Left kidney (tissue), 8 donors: ENCODE measurements around the gene BEST2. TPM values are rescaled to one million over a fixed set of nuclear protein-coding genes. Genes with fewer than 3 reads are reported as not detected.
"Not testable (repeated sequence)": the region's sequence is repeated elsewhere in the genome, so short reads cannot be mapped to it uniquely, and the experiment has no call there.

Source experiments
- DNase-seq: peaks from one replicate; pipeline ENCODE4 v3.0.0-alpha.2; 2013
- long read RNA-seq, 8 donors: transcript quantifications; one replicate each; lab custom pipeline, GENCODE V29; 2026
- polyA plus RNA-seq: library from polyadenylated mRNA; unstranded; fragments of 120-200 nt; gene quantifications from one replicate; pipeline ENCODE4 v1.2.1, GENCODE V29; 2013; ENCODE audit not compliant: insufficient read length

The BEST2 gene
- 0.23 TPM for polyA plus RNA-seq
- long read RNA-seq, donor 1, result 0 reads
- long read RNA-seq, donor 2, result 0 reads
- long read RNA-seq, donor 3, partial matches to known transcripts, result 16 of 16 reads
- long read RNA-seq, donor 3, other reads (novel, unspliced or antisense), result 0 of 16 reads
- long read RNA-seq, donor 4, result 0 reads
- long read RNA-seq, donor 5, result 0 reads
- long read RNA-seq, donor 6, result 0 reads
- long read RNA-seq, donor 7, result 0 reads
- long read RNA-seq, donor 8, result 0 reads

DNA sequence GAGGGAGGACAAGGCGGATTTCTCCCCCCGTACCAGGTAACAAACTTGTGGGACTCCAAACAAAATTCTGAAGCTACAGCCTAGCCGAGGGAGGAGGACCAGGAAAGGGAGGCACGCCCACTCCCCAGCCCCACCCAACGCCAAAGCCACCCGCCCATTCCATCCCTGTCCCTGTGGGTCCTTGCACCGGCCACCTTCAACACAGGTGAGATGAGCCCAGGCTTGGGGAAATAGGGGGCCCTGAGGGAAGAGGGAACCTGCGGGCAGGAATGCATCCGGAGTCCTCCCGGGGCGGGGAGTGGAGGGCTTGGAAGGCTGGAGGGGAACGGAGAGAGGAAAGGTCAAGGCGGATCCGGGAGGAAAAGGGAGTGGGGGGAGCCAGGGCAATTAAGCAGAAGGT is at the start of gene BEST2:
Gene BEST2 (plus strand): TSS at position 157 of the 400 bp plus-strand sequence. CDS start 802 bp downstream, outside the sequence.
- DNase-seq, result no peak

DNA sequence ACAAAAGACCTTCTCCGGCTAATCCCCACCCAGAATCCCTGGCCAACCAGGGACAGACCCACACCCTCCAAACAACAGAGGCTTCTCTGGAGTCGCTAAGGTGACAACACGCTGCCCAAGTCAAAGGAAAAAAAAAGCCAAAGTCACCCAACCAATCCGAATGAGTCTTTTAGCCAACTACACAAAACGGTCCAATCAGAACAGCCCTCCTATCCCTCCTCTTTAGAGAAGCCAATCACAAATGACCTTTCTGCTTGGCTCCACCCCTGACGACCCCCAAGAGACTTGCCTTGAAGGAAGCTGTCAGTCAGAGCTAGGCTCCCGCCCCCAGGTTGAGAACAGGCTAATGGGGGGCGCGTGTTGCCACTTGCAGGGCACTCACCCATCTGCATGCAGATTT is 48.5 kb upstream of the BEST2 start:
- peak; percentile 15 for DNase-seq

DNA sequence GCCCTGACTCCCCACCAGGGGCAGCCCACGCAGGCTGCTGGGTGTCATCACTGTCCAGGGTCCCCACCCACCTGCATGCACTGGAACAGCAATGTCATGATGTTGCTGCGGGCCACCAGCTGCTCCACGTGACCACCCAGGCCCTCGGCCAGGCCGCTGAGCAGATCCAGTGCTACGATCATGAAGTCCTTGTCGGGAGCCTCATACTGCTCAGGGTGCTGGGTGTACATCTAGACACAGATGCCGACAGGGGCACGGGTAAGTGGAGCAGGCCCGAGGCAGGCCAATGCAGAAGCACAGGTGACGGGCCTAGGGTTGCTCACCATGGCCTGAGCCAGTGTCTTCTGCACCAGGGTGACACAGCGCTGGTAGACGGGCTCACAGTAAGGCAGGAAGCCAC is 46.4 kb upstream of the BEST2 start:
- DNase-seq, result no peak

DNA sequence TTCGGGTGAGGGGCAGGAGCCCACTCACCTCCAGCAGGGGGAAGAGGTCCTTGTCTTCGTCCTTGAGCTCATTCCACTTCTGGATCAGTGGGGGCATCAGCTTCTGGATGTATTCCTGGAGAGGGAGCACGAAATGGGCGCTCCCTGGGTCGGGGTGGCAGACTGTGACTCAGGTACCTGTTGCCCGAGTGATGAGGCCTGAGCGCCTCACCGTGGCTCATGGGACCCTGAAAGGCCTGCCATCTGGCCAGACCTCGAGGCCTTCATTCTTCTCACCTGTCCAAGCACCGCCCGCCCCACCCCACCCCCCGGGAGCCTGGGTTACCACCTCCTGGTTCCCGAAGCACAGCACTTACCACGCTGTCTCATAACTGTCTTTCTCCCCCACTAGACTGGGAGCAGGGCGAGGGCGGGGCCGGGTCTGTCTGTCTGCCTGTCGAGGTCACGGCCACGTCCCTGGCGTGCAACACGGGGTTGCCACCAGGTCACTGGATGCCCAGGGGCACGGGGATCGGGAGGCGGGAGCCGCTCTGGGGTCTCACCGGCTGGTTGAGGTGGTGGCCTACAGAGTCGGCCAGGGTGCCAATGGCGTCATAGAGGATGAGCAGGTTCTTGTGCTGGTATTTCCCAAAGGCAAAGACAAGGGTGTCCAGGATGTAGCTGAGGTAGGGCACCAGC is 45.8 kb upstream of the BEST2 start:
- no peak for DNase-seq

DNA sequence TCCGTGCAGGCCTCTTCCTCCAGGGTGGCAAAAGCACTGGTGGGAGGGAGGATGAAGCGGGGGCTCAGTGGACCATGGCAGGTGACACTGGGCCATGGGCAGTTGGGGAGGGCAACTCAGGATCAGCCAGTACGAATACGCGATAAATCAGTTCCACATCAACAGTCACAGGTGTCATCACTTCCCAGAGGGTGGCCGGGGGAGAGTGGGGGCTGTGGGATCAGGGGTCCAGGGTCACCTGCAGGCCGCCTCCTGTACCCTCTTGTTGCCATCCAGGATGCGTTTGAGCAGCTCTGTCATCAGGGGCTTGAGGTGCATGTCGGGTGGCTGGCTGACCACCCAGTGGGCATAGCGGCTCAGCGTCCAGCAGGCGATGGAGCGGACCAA is 45.3 kb upstream of the BEST2 start:
- DNase-seq, result no peak

DNA sequence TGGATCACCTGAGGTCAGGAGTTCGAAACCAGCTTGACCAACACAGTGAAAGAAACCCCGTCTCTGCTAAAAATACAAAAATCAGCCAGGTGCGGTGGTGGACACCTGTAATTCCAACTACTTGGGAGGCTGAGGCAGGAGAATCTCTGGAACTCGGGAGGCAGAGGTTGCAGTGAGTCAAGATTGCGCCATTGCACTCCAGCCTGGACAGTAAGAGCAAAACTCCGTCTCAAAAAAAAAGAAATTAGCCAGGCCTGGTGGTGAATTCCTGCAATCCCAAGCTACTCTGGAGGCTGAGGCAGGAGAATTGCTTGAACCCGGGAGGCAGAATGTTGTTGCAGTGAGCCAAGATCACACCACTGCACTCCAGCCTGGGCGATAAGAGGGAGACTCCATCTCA is 43.0 kb upstream of the BEST2 start:
- DNase-seq, result no peak

DNA sequence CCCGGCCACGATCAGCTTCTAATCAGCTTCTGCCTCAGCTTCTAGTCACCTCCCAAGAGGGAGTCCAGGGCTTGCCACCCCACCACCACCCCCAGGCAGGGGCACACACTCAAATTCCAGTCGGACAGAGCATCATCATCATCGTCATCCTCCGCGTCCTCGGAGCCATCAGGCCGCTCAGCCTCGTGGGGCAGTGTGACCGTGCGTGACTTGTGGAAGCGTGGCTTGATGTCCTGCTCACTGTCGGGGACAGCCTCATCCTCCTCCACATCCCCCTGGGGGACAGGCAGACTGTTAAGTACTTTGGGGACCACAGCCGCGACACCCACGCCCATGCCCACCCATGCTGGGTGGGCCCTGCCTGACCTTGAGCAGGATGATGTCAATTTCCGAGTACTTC is 40.4 kb upstream of the BEST2 start:
- no peak for DNase-seq

DNA sequence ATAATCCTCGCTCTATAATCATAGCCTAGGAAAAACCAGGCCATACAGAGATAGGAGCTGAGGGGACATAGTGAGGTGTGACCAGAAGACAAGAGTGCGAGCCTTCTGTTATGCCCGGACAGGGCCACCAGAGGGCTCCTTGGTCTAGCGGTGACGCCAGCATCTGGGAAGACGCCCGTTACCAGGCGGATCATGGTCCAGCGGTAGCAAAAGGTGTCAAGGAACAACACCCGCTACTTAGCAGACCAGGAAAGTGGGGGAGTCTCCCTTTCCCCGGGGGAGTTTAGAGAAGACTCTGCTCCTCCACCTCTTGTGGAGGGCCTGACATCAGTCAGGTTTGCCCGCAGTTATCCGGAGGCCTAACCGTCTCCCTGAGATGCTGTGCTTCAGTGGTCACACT is 39.5 kb upstream of the BEST2 start:
- DNase-seq, result not testable (repeated sequence)

DNA sequence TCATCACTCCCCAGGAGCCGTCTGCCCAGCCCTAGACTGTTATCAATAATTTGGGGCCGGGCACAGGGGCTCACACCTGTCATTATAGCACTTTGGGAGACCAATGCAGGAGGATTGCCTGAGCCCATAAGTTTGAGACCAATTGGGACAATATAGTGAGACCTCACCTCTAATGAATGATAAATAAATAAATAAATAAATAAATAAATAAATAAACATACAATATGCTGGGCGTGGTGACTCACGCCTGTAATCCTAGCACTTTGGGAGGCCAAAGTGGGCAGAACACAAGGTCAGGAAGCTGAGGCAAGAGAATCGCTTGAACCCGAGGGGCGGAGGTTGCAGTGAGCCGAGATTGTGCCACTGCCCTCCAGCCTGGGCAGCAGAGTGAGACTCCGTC is 38.3 kb upstream of the BEST2 start:
- not testable (repeated sequence) for DNase-seq

DNA sequence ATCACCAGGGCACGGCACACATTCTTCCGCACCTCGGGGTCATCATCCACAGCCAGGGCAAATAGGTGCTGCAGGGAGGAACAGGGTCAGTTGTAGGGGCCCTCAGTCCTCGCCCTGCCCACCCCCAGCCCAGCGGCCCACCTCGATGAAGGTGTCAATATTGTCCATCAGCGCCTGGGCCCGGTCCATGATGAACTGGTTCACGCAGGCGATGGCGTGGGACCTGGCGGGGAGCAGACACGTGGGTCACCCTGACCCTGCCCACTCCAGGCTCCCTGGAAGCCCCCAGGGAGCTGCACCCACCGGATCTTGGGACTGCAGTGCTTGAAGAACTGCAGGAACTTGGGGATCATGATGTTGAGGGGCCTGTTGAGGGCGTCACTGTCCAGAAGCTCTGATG is 36.5 kb upstream of the BEST2 start:
- no peak for DNase-seq

DNA sequence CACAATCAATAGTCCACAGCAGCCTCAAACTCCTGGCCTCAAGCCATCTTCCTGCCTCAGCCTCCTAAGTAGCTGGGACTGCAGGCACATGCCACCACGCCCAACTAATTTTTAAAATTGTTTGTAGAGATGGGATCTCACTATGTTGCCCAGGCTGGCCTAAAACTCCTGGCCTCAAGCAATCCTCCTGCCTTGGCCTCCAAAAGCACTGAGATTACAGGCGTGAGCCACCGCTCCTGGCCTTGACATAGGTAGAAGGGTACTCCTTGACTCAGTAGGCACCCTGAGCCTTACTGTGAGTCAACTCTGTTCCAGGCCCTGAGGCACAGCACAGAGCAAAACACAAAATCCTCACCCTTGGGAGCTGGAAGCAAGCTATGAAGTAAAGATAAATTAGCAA is 35.7 kb upstream of the BEST2 start:
- no peak for DNase-seq

DNA sequence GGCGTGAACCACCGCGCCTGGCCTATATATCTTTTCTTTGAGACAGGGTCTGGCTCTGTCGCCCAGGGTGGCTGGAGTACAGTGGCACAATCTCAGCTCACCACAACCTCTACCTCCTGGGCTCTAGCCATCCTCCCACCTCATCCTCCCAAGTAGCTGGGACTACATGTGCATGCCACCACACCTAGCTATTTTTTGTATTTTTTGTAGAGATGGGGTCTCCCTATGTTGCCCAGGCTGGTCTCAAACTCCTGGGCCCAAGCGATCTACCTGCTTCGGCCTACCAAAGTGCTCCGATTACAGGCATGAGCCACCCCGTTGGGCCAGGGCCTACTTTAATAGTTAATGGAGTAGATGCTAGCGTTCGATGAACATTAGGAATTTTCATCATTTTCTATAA is 31.3 kb upstream of the BEST2 start:
- DNase-seq, result no peak

DNA sequence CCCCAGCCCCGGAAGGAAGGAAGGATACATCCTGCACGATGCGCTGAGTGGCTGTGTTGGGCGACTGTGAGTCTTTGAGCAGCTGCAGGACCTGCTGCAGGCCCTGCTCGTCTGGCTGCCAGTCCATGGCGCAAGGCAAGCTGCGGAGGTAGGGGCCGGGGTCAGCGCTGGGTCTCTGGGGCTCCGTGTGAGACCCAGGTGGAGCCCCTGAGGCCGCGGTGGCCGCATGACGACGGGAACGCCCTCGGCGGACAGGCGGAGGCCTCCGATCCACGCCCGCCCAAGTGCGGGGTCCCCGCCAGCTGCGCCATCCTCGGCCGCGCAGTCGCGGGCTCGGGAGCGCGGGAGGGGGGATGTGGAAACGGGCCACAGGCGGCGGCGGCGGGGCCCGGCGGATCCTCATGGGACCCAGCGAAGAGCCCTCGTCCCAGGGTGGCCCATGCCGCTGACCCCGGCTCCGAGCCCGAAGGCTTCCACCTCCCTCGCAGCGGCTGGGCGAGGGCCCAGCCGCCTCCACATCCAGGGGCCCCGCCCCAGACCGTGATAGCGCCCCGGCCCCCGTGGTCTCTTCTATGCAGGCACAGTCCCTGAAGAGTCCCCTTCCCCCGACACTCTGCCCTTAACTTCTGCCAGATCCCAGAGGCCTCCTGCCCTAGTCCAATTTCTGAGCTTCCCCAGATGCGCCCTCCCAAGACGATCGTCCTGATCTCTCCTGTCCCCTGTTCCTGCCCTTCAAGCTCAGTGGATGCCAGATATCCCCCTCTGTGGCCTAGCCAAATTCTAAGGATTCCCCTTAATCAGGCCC is 30.5 kb upstream of the BEST2 start:
- DNase-seq, result no peak

DNA sequence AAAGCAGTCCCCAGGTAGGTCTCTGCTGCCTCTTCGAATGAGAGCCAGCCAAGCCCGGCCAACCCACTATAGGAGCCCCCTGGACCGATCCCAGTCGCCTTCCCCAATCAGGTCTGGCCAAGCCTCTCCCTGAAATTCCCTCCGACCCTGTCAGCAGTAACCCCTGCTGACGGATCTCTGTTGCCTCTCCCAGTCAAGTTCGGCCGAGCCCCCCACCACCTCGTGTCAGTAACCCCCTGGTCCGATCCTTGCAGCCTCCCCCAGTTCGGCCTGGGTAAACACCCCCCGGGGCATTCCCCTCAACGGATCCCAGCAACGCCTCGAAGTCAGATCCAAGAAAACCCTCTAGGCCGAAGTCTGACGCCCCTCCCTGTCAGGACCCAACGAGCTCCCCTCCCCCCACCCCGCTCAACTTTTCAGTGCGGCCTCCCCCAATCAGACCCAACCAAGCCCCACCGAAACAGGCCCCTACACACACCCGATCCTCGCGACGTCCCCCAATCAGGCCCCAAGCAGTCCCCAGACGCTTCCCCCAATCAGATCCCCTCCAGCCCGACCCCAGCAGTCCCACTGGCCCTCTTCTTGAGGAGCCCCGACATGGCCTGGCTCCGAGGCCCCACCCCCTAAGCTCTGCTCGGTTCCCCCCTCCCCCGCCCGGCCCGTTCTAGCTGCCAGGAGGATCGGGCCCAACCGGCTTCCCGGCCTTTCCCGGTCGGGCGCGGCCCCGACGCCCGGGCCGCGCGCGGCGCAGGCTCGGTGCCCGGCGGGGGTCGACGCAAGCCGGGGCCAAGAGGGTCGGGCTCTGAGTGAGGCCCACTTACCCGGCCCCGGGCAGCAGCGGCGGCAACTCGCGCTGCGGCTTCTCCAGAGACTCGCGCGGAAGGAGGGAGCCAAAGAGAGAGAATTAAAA is 29.7 kb upstream of the BEST2 start:
- peak; percentile 64 for DNase-seq

DNA sequence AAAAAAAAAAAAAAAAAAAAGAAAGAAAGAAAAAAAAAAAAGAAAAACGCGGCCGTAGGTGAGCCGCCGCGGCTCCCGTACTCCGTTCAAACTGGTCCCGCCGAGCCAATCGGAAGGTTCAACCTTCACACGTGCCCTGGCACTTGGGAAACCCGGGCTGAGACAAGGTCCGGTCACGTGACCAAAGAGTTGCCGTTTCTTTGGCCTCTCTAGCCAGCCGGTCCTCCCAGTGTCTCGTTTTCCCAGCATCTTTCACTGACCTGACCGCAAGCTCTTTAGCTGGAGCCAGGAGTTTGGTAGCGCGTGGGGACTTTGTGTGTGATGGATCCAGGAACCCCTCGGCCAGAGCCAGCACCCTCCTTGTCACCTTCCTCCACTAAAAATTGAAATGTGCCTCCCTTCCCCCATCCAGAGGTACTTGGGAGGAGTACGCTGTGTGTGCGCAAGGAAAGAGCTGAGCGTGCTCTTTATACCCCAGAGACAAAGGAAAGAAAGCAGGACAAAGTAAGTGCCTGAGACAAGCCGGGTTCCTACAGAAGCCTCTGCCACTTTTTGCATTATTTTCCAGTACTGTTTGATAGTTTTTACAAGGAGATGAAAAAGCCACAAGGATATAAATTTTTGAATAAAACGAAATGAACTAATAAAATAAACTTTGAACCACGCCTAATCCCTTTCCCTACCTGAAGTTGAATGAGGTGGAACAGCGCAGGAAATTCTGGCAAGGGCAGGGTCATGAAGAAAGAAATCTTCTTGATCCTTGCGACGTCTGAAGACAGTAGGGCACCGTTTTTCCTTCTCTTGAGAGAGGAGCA is 28.8 kb upstream of the BEST2 start:
- DNase-seq, result peak; percentile 99

DNA sequence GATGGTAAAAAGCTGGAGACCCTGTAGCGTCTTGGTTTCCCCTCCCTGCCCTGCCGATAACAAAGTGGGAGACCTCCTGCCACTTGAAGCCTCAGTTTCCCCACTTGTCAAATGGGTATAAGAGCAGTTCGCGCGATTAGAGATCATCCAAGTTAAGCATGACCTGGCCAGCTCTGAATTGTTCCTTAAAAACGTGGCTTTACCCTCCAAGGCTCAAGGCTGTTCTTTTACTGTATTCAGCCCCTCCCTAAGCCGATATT is 28.3 kb upstream of the BEST2 start:
- DNase-seq, result no peak

DNA sequence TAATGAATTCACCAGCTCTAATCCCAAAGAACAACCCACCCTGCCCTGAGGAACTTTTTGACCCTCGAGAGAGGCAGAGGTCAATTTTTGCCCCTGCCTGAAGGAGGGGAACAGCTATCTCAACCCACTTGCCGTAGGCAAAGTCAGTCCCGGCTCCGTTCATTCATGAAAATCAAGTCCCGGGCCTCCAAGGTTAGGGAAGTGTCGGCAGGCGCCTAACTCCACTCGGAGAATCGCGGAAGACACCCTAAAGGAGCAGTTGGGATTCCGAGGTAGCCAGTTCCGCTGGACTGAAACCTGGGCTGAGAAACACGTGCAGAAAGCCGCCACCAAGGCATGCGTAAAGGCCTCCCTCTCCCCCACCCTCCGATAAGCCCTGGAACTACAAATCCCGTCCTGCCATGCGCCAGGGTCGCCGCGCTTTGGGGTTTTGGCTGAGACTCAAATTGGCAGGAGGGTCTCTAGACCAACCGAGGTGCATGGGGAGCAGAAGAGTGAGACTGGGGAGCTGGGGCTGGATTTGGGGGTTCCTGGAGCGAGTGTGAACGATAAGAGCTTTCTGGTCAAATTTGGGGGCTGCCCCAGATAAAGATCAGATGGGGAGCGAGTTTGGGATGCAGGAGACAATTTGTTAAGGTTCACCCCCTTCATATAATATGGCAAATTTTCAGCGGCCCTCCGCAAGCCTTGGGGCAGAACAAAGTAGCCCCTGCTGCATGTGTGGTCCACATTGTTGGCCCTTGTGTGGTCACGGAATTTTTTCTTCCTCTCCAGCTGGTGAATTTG is 27.8 kb upstream of the BEST2 start, which contains the start of gene TNPO2:
Gene TNPO2 (minus strand): TSS at position 292 of the 786 bp plus-strand sequence. CDS start 2,955 bp downstream, outside the sequence.
- DNase-seq, result peak; percentile 65

DNA sequence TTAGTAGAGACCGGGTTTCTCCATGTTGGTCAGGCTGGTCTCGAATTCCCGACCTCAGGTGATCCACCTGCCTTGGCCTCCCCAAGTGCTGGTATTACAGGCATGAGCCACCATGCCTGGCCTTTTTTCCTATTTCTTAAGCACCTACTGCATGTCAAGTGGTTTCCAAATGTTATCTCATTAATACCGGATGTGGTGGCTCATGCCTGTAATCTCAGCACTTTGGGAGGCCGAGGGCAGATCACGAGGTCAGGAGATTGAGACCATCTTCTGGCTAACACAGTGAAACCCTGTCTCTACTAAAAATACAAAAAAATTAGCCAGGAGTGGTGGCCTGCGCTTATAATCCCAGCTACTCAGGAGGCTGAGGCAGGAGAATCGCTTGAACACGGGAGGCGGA is 26.0 kb upstream of the BEST2 start:
- DNase-seq, result not testable (repeated sequence)

DNA sequence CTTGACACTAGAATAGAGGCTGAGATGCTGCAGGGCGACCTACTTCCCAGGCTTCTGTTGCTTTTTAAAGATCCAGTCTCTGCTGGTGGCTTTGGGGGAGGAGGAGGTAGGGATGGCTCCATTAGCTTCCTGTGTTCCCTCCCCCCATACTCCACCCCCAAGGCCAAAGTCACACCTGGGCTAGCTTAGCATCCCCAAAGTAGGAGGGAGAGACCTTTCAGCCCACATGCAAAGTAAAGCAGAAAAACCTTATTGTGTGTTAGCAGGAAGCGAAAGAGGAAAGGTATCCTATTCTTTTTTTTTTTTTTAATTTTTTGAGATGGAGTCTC is 24.6 kb upstream of the BEST2 start:
- DNase-seq, result no peak

DNA sequence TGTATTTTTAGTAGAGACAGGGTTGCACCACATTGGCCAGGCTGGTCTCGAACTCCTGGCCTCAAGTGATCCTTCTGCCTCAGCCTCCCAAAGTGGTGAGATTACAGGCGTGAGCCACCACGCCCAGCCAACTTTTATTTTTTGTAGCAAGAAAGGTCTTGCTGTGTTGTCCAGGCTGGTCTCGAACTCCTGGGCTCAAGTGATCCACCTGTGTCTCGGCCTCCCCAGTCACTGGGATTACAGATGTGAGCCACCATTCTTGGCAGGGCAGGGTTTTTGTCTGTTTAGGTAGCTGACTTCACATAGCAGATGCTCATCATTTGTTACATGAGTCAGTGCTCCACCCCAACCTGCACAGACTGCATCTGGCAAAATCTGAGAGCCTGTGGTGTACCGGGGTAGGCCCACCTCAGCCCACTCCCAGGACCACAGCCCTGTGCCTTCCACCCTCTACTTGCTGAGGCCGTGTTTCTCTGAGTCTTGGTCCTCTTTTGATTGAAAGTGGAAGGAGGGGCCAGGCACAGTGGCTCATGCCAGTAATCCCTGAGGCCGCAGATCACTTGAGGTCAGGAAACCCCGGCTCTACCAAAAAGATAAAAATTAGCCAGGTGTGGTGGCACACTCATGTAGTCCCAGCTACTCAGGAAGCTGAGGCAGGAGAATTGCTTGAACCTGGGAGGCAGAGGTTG is 23.7 kb upstream of the BEST2 start:
- DNase-seq, result no peak
